Large intestine (tissue), 3 donors: ENCODE measurements around the gene DUSP15. TPM values are rescaled to one million over a fixed set of nuclear protein-coding genes. Genes with fewer than 3 reads are reported as not detected.
"Not testable (repeated sequence)": the region's sequence is repeated elsewhere in the genome, so short reads cannot be mapped to it uniquely, and the experiment has no call there.

Experiments used
- DNase-seq, 2 donors: peaks; one replicate each; pipeline versions ENCODE4 v3.0.0 to v3.0.0-alpha.2; 2013
- H3K27ac ChIP-seq: one replicate; pipeline ENCODE4 v1.5.1; 2013; ENCODE audit warnings: low read length
- H3K27me3 ChIP-seq: 2 replicates; pipeline ENCODE4 v1.6.1; 2013; ENCODE audit warnings: low read length; ENCODE audit not compliant: control insufficient read depth, insufficient read depth
- H3K36me3 ChIP-seq: 2 replicates; pipeline ENCODE4 v1.6.1; 2013; ENCODE audit warnings: low read length; ENCODE audit not compliant: control insufficient read depth, insufficient read depth
- H3K4me1 ChIP-seq: one replicate; pipeline ENCODE4 v1.6.1; 2013; ENCODE audit warnings: low read length; ENCODE audit not compliant: control insufficient read depth, insufficient read depth
- H3K4me3 ChIP-seq: one replicate; pipeline ENCODE4 v1.5.1; 2013; ENCODE audit warnings: low read length
- H3K9me3 ChIP-seq: one replicate; pipeline ENCODE4 v1.6.1; 2013; ENCODE audit warnings: mild to moderate bottlenecking, low read depth, low read length, moderate library complexity; ENCODE audit not compliant: control insufficient read depth
- WGBS: methylation state at CpG from one replicate; pipeline ENCODE4 v1.1.5; 2013; ENCODE audit warnings: low lambda C conversion rate; ENCODE audit not compliant: insufficient coverage; 5-methylcytosine and 5-hydroxymethylcytosine counted together
- polyA plus RNA-seq: library from polyadenylated mRNA; unstranded; fragments of 120-200 nt; gene quantifications from one replicate; pipeline ENCODE4 v1.2.1, GENCODE V29; 2013

DUSP15 gene
- polyA plus RNA-seq, 1 donor, result 11.2 TPM

DNA sequence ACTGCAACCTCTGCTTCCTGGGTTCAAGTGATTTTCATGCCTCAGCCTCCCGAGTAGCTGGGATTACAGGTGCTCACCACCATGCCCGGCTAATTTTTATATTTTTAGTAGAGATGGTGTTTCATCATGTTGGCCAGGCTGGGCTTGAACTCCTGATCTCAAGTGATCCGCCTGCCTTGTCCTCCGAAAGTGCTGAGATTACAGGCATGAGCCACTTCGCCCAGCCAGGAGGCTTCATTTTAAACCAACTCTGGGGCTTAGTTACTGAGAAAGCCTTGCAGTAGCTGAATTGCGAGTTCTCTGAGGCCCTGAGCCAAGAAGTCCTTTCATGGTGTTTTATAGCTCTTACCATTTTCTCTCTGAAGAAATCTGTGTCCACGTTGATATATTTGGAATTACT is 56.2 kb downstream of the DUSP15 start:
- not testable (repeated sequence) for H3K9me3 ChIP-seq, H3K27ac ChIP-seq, H3K4me3 ChIP-seq, DNase-seq, H3K27me3 ChIP-seq, H3K36me3 ChIP-seq, H3K4me1 ChIP-seq
- WGBS, result 100% methylated on average over 1 of the region's 7 CpGs

DNA sequence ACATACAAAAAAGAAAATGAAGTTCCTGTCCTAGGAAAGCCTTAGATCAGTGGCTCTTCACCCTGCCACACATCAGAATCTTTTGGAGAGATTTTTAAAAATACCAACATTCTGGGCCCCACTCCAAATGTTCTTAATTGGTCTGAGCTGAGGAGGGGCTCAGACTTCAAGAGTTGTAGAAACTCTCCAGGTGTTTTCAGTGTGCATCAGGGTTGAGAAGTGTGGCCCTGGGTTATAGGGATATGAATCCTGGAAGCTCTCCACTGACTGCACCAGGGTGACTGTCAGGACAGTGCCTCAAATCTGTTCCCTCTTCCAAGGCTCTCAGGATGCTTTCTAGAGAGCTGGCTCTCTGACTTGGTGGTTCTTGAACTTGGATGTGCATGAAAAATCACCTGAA is 56.7 kb downstream of the DUSP15 start:
- Histone ChIP-seq H3K4me3 (no peak overlapping the region), H3K36me3 (no peaks in the 10 kb centered on the region), H3K9me3 (no peaks in the 10 kb centered on the region), H3K27ac (no peak overlapping the region), H3K27me3 (no peaks in the 10 kb centered on the region), H3K4me1 (no peaks in the 10 kb centered on the region)
- no peak for DNase-seq

DNA sequence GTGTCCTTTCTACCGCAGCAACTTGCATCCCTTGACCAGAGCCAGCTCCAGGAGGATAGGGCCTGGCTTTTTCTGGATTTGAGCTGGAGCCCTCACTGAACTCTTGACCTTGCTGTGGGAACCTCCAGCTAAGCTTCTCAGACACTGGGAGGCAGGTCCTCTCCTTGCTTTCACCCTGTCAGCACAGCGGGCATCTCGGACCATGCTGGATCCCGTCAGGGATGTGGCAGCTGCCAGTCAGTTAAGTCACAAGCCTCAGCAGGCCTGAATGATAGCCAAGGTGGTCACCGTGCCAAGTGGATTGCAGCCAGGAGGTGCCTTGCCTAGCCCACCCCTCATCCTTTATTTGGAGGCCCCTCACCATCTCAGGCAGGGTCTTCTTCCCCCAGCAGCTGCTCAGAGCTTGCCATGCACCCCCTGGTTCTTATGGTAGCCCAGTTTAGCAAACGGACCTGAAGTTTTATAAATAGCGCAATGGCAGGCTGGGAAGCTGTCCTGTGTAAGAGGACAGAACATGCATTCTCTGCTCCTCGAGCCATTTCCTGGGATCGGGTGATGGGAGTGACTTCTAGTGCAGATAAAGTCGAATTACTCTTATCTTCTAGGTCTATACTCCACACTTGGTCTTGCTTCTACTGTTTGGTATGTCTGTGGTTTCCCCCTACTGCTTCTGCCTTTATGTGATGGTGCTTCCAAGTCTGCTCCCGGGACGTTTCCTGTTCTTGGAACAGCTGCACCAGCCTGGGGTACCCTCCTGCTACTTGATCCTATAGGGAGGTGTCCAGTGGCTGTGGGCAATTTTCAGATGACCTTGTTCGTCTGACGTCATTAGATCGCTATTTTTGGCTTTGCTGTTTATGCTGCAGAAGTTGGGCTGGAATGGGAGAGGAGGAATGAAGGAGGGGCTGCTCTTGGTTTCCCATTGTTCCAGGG is 58.3 kb downstream of the DUSP15 start:
- no peak overlapping the region for H3K27ac ChIP-seq
- no CpG with 5 or more reads among the region's 15 CpGs for WGBS
- no peak for DNase-seq
- no peaks in the 10 kb centered on the region for H3K27me3 ChIP-seq
- no peaks in the 10 kb centered on the region for H3K36me3 ChIP-seq
- H3K9me3 ChIP-seq, result no peaks in the 10 kb centered on the region
- H3K4me3 ChIP-seq, result no peak overlapping the region
- no peaks in the 10 kb centered on the region for H3K4me1 ChIP-seq

GRCh38 chr20:31811198-31811597 is 59.1 kb downstream of the DUSP15 start:
- Histone ChIP-seq H3K36me3 (no peaks in the 10 kb centered on the region), H3K9me3 (no peaks in the 10 kb centered on the region), H3K27me3 (no peaks in the 10 kb centered on the region), H3K4me1 (no peaks in the 10 kb centered on the region), H3K27ac (no peak overlapping the region), H3K4me3 (no peak overlapping the region)
- DNase-seq, result no peak
- no CpG with 5 or more reads among the region's 4 CpGs for WGBS

Other genes starting within 250 kb of the DUSP15 start
- 1.8 TPM for gene COX4I2, start 232.6 kb downstream of the DUSP15 start, polyA plus RNA-seq
- gene BCL2L1, start 147.7 kb downstream of the DUSP15 start, polyA plus RNA-seq, result 58.5 TPM
- 21.8 TPM for gene TPX2, start 131.2 kb downstream of the DUSP15 start, polyA plus RNA-seq
- gene MYLK2, start 51.2 kb downstream of the DUSP15 start, polyA plus RNA-seq, result 0.21 TPM
- 0.96 TPM for gene FOXS1, start 24.9 kb downstream of the DUSP15 start, polyA plus RNA-seq
- 1.0 TPM for gene TTLL9, start 107 bp upstream of the DUSP15 start, polyA plus RNA-seq
- gene PDRG1, start 81.5 kb upstream of the DUSP15 start, polyA plus RNA-seq, result 15.5 TPM
- 0.81 TPM for gene XKR7, start 97.6 kb upstream of the DUSP15 start, polyA plus RNA-seq
- 2.9 TPM for gene CCM2L, start 139.9 kb upstream of the DUSP15 start, polyA plus RNA-seq
- gene HCK, start 181.7 kb upstream of the DUSP15 start, polyA plus RNA-seq, result 10.8 TPM
- 72.7 TPM for gene TM9SF4, start 239.2 kb upstream of the DUSP15 start, polyA plus RNA-seq